A549 (cell line): ENCODE results near the gene RANBP17. TPM values are rescaled to one million over a fixed set of nuclear protein-coding genes. Genes with fewer than 3 reads are reported as not detected.

Experiments used
- ATAC-seq, 2 experiments: fragments of 200-7000 bp in 1 of 2; fragments of >200 bp in 1 of 2; cut with Nextera tagmentation in 1 of 2; cut with Tn5 transposase in 1 of 2; 3 replicates each; pipeline versions ENCODE4 v1.8.0 to v1.9.1; 2018 to 2020; ENCODE audit warnings: mild to moderate bottlenecking in 1 of 2, moderate library complexity in 1 of 2
- CTCF ChIA-PET: fragments of 300-600 bp; sonication (Branson Sonifier 250); formaldehyde crosslinking; extraction: SDS; loops from one replicate; lab custom pipeline; 2021; ENCODE audit warnings: antibody characterized with exemption, inconsistent platforms; lab: Yijun Ruan, JAX
- POLR2A ChIA-PET: fragments of 350-600 bp; formaldehyde crosslinking; extraction: SDS; loops from one replicate; lab custom pipeline; 2021; ENCODE audit warnings: antibody characterized with exemption, inconsistent platforms; lab: Yijun Ruan, JAX
- DNase-seq, 2 experiments: peaks; one replicate each; pipeline versions ENCODE4 v3.0.0 to v3.0.0-alpha.2; 2011 to 2016; ENCODE audit warnings: low read depth in 1 of 2, low spot score in 1 of 2
- FAIRE-seq: peaks from 2 replicates; lab custom pipeline; 2011; peaks lifted over from hg19 to GRCh38; lab: Jason Lieb, UNC
- H3K27ac ChIP-seq, 2 experiments: fragments of >200 bp; sonication (Bioruptor Twin); formaldehyde crosslinking; 3 replicates each; pipeline ENCODE4 v1.5.1; 2016 to 2017
- H3K4me1 ChIP-seq: fragments of >200 bp; sonication (Bioruptor Twin); formaldehyde crosslinking; 3 replicates; pipeline ENCODE4 v1.6.1; 2016
- H3K4me2 ChIP-seq: fragments of >200 bp; sonication (Bioruptor Twin); formaldehyde crosslinking; 3 replicates; pipeline ENCODE4 v1.6.1; 2016
- H3K4me3 ChIP-seq: fragments of >200 bp; sonication (Bioruptor Twin); formaldehyde crosslinking; 3 replicates; pipeline ENCODE4 v1.5.1; 2016
- H3K9me3 ChIP-seq: fragments of >200 bp; sonication (Bioruptor Twin); formaldehyde crosslinking; 3 replicates; pipeline ENCODE4 v1.6.1; 2016
- CBX8 ChIP-seq: fragments of 200-600 bp; sonication (generic); IDR thresholded peaks from 2 replicates; pipeline ENCODE4 v1.6.1; 2016
- CHD2 ChIP-seq: fragments of 150-350 bp; IDR thresholded peaks from 2 replicates; pipeline ENCODE4 v1.6.1; 2014; ENCODE audit warnings: low read length; ENCODE audit not compliant: partially characterized antibody
- ESRRA ChIP-seq: fragments of 150-350 bp; IDR thresholded peaks from 2 replicates; pipeline ENCODE4 v1.6.1; 2014; ENCODE audit warnings: mild to moderate bottlenecking, low read length, borderline replicate concordance
- FOSL2 ChIP-seq, 2 experiments: fragments of 450-650 bp in 1 of 2; fragments of >200 bp in 1 of 2; sonication (Bioruptor Twin) in 1 of 2; formaldehyde crosslinking; IDR thresholded peaks; 2 replicates each; pipeline versions ENCODE4 v1.5.0 to v1.6.1; 2016 to 2020; ENCODE audit warnings: mild to moderate bottlenecking in 1 of 2, moderate library complexity in 1 of 2
- HDAC2 ChIP-seq: fragments of 200-600 bp; sonication (generic); IDR thresholded peaks from 2 replicates; pipeline ENCODE4 v1.6.1; 2016
- HEYL ChIP-seq: fragments of 250-450 bp; sonication (Bioruptor Pico); IDR thresholded peaks from 2 replicates; pipeline ENCODE4 v1.8.0; 2021; ENCODE audit warnings: mild to moderate bottlenecking, moderate library complexity
- HOXB5 ChIP-seq: fragments of 250-450 bp; sonication (Bioruptor Pico); IDR thresholded peaks from 2 replicates; pipeline ENCODE4 v1.5.0; 2020; ENCODE audit warnings: mild to moderate bottlenecking, moderate library complexity
- MAFK ChIP-seq: fragments of 450-650 bp; IDR thresholded peaks from 2 replicates; pipeline ENCODE4 v1.6.1; 2014; ENCODE audit not compliant: partially characterized antibody
- MAZ ChIP-seq: fragments of 150-350 bp; IDR thresholded peaks from 2 replicates; pipeline ENCODE4 v1.6.1; 2014; ENCODE audit warnings: antibody characterized with exemption, low read depth, low read length, borderline replicate concordance
- MYC ChIP-seq: IDR thresholded peaks from 2 replicates; pipeline ENCODE4 v1.6.1; 2012; ENCODE audit warnings: mild to moderate bottlenecking, inconsistent platforms, low read length, improper control_type of control experiment, borderline replicate concordance
- NR3C1 ChIP-seq: fragments of >200 bp; sonication (Bioruptor Twin); formaldehyde crosslinking; IDR thresholded peaks from 3 replicates; pipeline ENCODE4 v1.6.1; 2017
- POLR2AphosphoS2 ChIP-seq: conservative IDR thresholded peaks from 2 replicates; pipeline ENCODE4 v1.6.1; 2012; ENCODE audit warnings: low read length, improper control_type of control experiment, inconsistent platforms
- RARB ChIP-seq: fragments of 250-450 bp; sonication (Bioruptor Pico); IDR thresholded peaks from 2 replicates; pipeline ENCODE4 v1.8.0; 2021; ENCODE audit warnings: mild to moderate bottlenecking, moderate library complexity
- TFCP2L1 ChIP-seq: fragments of 250-450 bp; sonication (Bioruptor Pico); IDR thresholded peaks from 2 replicates; pipeline ENCODE4 v1.5.0; 2021; ENCODE audit warnings: mild to moderate bottlenecking
- WGBS: methylation state at CpG from one replicate; pipeline ENCODE4 v1.1.6; 2017; ENCODE audit errors: missing lambda C conversion rate; 5-methylcytosine and 5-hydroxymethylcytosine counted together
- polyA plus RNA-seq, 4 experiments: library from polyadenylated mRNA; depleted of rRNA in 3 of 4; stranded (reverse); fragments of >200 nt; fragmentation: RNase III in 1 of 4; extraction: RNeasy Plus Mini Kit Qiagen cat#74134 plus additional on column Dnase treatment in 1 of 4; gene quantifications; 2 replicates in 3 of 4; 3 replicates in 1 of 4; pipeline ENCODE4 v1.2.3, GENCODE V29; 2011 to 2017
- TF ChIP-seq, protein P1 (sequence below): fragments of 250-450 bp; sonication (Bioruptor Pico); IDR thresholded peaks from 2 replicates; pipeline ENCODE4 v1.5.0; 2020; ENCODE audit warnings: low read depth, mild to moderate bottlenecking, moderate library complexity
- TF ChIP-seq, protein P2 (sequence below): fragments of 250-450 bp; sonication (Bioruptor Pico); IDR thresholded peaks from 2 replicates; pipeline ENCODE4 v1.5.0; 2021; ENCODE audit warnings: mild to moderate bottlenecking, moderate library complexity, borderline replicate concordance
- TF ChIP-seq, protein P3 (sequence below): fragments of >200 bp; sonication (Bioruptor Twin); formaldehyde crosslinking; IDR thresholded peaks from 2 replicates; pipeline ENCODE4 v1.6.1; 2016

RANBP17 gene
- polyA plus RNA-seq, 2 of the 4 experiments (the other 2 are of a cell fraction) = 3.4 to 9.2 TPM

DNA sequence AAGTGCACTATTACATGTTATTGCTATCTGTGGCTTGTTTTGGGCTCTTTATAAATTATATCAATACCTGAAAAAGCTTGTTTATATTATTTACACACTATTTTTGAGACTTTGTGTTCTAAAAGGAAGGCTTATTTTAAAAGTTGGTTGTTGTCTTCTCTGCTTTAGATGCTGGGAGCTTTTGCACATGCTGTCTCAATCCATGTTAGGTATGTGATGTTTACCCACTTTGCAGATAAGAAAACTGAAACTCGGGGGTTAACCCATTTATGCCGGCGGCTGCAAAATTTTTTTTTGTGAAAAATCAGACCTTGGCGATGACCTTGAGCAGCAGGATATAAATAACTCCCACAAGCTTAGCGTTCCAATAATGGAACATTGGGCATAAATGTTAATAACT, 212.9 kb downstream of the RANBP17 start (continued):
- TF ChIP-seq FOSL2 (IDR thresholded peaks at IDR 0.05) (no peak), FOSL2 (CRISPR knock-in tag; IDR thresholded peaks at IDR 0.05) (no peak), MYC (no peak), TFCP2L1 (no peak), HDAC2 (no peak), MAZ (no peak)
- TF ChIP-seq, protein P1, sequence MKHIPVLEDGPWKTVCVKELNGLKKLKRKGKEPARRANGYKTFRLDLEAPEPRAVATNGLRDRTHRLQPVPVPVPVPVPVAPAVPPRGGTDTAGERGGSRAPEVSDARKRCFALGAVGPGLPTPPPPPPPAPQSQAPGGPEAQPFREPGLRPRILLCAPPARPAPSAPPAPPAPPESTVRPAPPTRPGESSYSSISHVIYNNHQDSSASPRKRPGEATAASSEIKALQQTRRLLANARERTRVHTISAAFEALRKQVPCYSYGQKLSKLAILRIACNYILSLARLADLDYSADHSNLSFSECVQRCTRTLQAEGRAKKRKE (CRISPR knock-in tag) = no peak

DNA sequence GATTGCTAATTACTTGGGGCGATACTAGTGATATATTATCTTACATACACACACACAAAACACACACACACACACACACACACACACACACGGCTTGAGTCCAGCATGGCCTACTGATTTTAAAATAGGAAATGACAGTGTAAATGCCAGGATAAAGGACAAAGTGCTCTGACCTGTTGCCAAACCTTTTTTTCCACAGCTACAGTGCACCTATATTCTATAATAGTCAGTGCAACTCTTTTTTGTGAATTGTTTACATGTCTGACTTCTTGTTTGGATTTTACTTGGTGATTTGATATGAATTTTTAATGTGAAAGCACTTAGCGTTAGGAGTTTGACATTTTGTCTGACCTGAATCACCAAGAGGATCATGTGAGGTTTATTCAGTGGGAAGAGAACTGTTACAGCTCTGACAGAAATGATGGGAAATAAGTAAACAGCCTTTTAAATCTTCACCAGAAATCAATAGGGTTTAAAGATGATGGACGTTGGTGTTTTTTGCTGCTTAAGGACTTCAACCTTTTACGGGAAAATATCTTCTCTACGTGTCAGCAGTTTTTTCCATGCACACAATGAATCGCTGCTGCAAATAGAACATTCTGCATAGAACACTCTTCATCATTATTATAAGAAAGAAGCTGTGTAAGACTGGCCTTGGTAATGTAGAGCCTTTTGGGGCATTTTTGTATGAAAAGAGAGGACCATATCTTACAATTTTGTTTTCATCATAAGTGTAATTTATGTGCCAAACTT, 218.5 kb downstream of the RANBP17 start:
- WGBS = 72% methylated on average over 7 of the region's 7 CpGs
- TF ChIP-seq MAFK (peak; percentile 44), HEYL (no peak), RARB (CRISPR knock-in tag) (no peak), MYC (no peak)
- TF ChIP-seq, protein P2, sequence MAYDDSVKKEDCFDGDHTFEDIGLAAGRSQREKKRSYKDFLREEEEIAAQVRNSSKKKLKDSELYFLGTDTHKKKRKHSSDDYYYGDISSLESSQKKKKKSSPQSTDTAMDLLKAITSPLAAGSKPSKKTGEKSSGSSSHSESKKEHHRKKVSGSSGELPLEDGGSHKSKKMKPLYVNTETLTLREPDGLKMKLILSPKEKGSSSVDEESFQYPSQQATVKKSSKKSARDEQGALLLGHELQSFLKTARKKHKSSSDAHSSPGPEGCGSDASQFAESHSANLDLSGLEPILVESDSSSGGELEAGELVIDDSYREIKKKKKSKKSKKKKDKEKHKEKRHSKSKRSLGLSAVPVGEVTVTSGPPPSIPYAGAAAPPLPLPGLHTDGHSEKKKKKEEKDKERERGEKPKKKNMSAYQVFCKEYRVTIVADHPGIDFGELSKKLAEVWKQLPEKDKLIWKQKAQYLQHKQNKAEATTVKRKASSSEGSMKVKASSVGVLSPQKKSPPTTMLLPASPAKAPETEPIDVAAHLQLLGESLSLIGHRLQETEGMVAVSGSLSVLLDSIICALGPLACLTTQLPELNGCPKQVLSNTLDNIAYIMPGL = no peak
- TF ChIP-seq, protein P3, sequence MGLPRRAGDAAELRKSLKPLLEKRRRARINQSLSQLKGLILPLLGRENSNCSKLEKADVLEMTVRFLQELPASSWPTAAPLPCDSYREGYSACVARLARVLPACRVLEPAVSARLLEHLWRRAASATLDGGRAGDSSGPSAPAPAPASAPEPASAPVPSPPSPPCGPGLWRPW = no peak
- Histone ChIP-seq H3K4me3 (no peak overlapping the region), H3K4me1 (no peaks in the 10 kb centered on the region), H3K9me3 (no peaks in the 10 kb centered on the region; the same call in 2 of the 3 replicates), H3K4me2 (no peak overlapping the region), H3K27ac (no peak overlapping the region)
- no peak for DNase-seq
- no peak for ATAC-seq
- ChIA-PET POLR2A (no interaction called here), CTCF (no interaction called here)
- no peak for FAIRE-seq

DNA sequence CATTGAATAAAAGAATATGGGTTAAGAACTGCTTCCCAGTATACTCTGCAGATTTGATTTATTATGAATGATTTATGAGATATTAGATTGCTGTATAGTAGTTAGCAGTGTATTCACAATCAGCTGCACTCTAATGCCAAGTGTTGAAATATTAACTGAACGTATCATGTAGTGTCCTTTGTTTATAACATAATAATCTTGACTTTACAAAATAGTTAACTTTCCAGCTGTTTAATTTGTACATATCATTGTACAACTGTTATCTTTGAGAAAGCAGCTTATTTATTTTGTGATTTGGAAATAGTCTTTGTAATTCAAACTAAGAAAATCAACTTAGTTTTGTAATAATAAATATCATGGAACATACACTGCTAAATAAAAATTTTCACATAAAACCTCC, 219.5 kb downstream of the RANBP17 start:
- no peak for TF ChIP-seq ESRRA
- TF ChIP-seq CHD2 = no peak
- no peak for TF ChIP-seq CBX8
- no peak for TF ChIP-seq POLR2AphosphoS2
- no peak for TF ChIP-seq RARB (CRISPR knock-in tag)
- TF ChIP-seq NR3C1 = no peak
- TF ChIP-seq HDAC2 = no peak
- POLR2A ChIA-PET = no interaction called here
- WGBS = 83% methylated on average over 1 of the region's 1 CpG
- Histone ChIP-seq H3K4me3 (no peak overlapping the region), H3K4me2 (no peak overlapping the region), H3K9me3 (no peaks in the 10 kb centered on the region; the same call in 2 of the 3 replicates), H3K4me1 (no peaks in the 10 kb centered on the region), H3K27ac (no peak overlapping the region)
- peak; percentile 39 for FAIRE-seq
- ATAC-seq = no peak
- DNase-seq = no peak
- CTCF ChIA-PET = no interaction called here

DNA sequence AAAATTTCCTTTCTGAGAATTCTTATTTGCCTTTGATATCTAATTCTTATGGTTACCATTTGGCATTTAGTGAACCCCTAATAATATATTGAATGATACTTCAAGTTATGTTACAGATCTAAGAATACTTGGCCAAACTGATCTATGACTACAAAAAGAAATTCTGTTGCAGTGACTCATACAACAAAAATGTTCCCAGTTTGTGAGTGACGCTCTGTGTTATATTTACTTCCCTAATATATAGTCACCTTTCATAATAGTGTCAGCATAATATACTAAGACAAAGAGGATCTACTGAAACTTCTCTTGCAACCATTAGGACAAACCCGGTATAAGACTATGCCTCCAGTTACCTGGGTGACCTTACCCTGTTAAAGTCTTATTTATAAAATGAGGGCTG, 230.4 kb downstream of the RANBP17 start:
- no peak overlapping the region for H3K4me3 ChIP-seq
- peak overlapping the region; percentile 6; the same call in 1 of the 3 replicates for H3K4me2 ChIP-seq
- H3K9me3 ChIP-seq = no peaks in the 10 kb centered on the region
- DNase-seq = peak in 1 of 2 experiments; percentile 3
- peaks cover 9% of the 10 kb centered on the region; the same call in 2 of the 3 replicates for H3K4me1 ChIP-seq
- no peak overlapping the region for H3K27ac ChIP-seq
- WGBS = 51% methylated on average over 2 of the region's 2 CpGs
- CTCF ChIA-PET = interaction anchor here (0.6 to 2.0 kb wide), 2 partner anchors 12 to 53 kb away, joined by 3 to 6 read pairs; no protein-coding TSS in a partner anchor
- TF ChIP-seq HOXB5 (no peak), FOSL2 (IDR thresholded peaks at IDR 0.05) (no peak), FOSL2 (CRISPR knock-in tag; IDR thresholded peaks at IDR 0.05) (peak; percentile 70)
- ATAC-seq = no peak
- POLR2A ChIA-PET = no interaction called here
- no peak for FAIRE-seq
